ENCODE data around the gene CACNA2D1.

CACNA2D1 gene

GRCh38 chr7:82343716-82344115, 99.9 kb downstream of the CACNA2D1 start:
- DNase-seq (ENCODE audit: low spot score) = no peak

- DNase-seq (ENCODE audit: low spot score) = no peak
These were observed 103.6 kb downstream of the CACNA2D1 start for GRCh38 chr7:82339958-82340357.

- DNase-seq (ENCODE audit: low spot score) = no peak
These were observed 107.7 kb downstream of the CACNA2D1 start for GRCh38 chr7:82335927-82336326.

- DNase-seq (ENCODE audit: low spot score) = no peak
These were observed 108.6 kb downstream of the CACNA2D1 start for GRCh38 chr7:82335001-82335400.

- DNase-seq (ENCODE audit: low spot score) = no peak
These were observed 112.3 kb downstream of the CACNA2D1 start for GRCh38 chr7:82331234-82331633.

GRCh38 chr7:82330706-82331215, 112.8 kb downstream of the CACNA2D1 start:
- DNase-seq (ENCODE audit: low spot score) = no peak

GRCh38 chr7:82327898-82328297, 115.7 kb downstream of the CACNA2D1 start:
- DNase-seq (ENCODE audit: low spot score) = no peak

- DNase-seq (ENCODE audit: low spot score) = no peak
These were observed 118.2 kb downstream of the CACNA2D1 start for GRCh38 chr7:82325416-82325815.

- no peak for DNase-seq (ENCODE audit: low spot score)
These were observed 119.8 kb downstream of the CACNA2D1 start for GRCh38 chr7:82323806-82324205.

GRCh38 chr7:82319674-82320118, 123.9 kb downstream of the CACNA2D1 start:
- no peak for DNase-seq (ENCODE audit: low spot score)

GRCh38 chr7:82318786-82319185, 124.8 kb downstream of the CACNA2D1 start:
- DNase-seq (ENCODE audit: low spot score) = no peak

GRCh38 chr7:82317760-82318159, 125.8 kb downstream of the CACNA2D1 start:
- DNase-seq (ENCODE audit: low spot score) = no peak

GRCh38 chr7:82317257-82317721, 126.3 kb downstream of the CACNA2D1 start:
- no peak for DNase-seq (ENCODE audit: low spot score)

- no peak for DNase-seq (ENCODE audit: low spot score)
These were observed 130.3 kb downstream of the CACNA2D1 start for GRCh38 chr7:82313269-82313668.

- DNase-seq (ENCODE audit: low spot score) = no peak
These were observed 130.9 kb downstream of the CACNA2D1 start for GRCh38 chr7:82312646-82313045.

GRCh38 chr7:82305347-82306005, 138.1 kb downstream of the CACNA2D1 start:
- DNase-seq (ENCODE audit: low spot score) = no peak

- no peak for DNase-seq (ENCODE audit: low spot score)
These were observed 148.7 kb downstream of the CACNA2D1 start for GRCh38 chr7:82294865-82295264.

- no peak for DNase-seq (ENCODE audit: low spot score)
These were observed 149.2 kb downstream of the CACNA2D1 start for GRCh38 chr7:82294382-82294784.

GRCh38 chr7:82293467-82293866, 150.1 kb downstream of the CACNA2D1 start:
- no peak for DNase-seq (ENCODE audit: low spot score)

- DNase-seq (ENCODE audit: low spot score) = no peak
These were observed 151.6 kb downstream of the CACNA2D1 start for GRCh38 chr7:82291931-82292330.

GRCh38 chr7:82289889-82290288, 153.7 kb downstream of the CACNA2D1 start:
- no peak for DNase-seq (ENCODE audit: low spot score)

GRCh38 chr7:82289152-82289535, 154.4 kb downstream of the CACNA2D1 start:
- DNase-seq (ENCODE audit: low spot score) = no peak

GRCh38 chr7:82286798-82287140, 156.8 kb downstream of the CACNA2D1 start:
- DNase-seq (ENCODE audit: low spot score) = no peak
